Lung microvascular endothelial cell (primary cell): ENCODE measurements around the gene TMEM156. TPM values are rescaled to one million over a fixed set of nuclear protein-coding genes. Genes with fewer than 3 reads are reported as not detected.

ENCODE experiments used
- DNase-seq, 2 donors: peaks; one replicate each; pipeline versions ENCODE4 v3.0.0 to v3.0.0-alpha.2; 2010; ENCODE audit warnings: low read depth in 2 of 2
- total RNA-seq: library from RNA; depleted of rRNA; stranded (reverse); fragments of >200 nt; gene quantifications from 2 replicates; pipeline ENCODE4 v1.2.1, GENCODE V29; 2014

The TMEM156 gene
- total RNA-seq, 1 donor from 2014 or later: under 0.01 TPM

DNA sequence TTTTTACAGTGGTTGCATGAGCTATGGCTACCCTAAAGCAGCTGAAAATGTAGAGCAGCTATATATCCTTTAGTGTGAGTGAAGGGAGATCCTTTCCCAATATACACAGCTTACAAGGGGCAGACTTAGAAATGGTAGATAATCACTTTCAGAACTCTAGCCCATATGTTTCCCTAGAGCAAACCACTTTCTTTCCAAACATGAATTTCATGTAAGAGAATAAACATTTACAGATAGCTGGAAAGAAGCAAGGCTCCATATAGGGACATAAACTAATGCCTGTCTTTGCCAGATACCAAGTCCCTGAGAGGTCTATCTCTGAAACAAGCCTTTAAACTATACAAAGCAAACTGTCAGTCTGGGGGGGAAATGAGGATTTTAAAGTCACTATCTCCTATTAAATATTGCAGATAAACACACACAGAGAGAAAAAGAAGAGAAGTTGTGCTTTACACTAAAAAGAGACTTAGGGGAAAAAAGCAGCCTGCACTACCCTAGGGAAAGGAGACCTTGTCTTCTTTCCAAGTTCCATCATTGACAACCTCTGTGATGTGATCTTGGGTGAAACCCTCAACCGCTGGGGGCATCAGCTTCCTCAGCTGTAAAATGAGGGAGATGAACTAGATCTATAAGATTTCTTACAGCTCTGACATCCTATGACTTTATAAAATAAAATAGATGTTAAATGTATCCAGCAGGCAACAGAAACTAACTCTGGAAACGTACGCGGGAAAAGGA is 73.6 kb downstream of the TMEM156 start:
- DNase-seq: no peak

- DNase-seq: no peak
Measured at GRCh38 chr4:38957893-38958292, 74.3 kb downstream of the TMEM156 start.

- DNase-seq: no peak
Measured at GRCh38 chr4:38957261-38957815, 74.9 kb downstream of the TMEM156 start.

GRCh38 chr4:38955957-38956356 is 76.3 kb downstream of the TMEM156 start:
- no peak for DNase-seq

GRCh38 chr4:38954727-38955126 is 77.5 kb downstream of the TMEM156 start:
- DNase-seq: no peak

DNA sequence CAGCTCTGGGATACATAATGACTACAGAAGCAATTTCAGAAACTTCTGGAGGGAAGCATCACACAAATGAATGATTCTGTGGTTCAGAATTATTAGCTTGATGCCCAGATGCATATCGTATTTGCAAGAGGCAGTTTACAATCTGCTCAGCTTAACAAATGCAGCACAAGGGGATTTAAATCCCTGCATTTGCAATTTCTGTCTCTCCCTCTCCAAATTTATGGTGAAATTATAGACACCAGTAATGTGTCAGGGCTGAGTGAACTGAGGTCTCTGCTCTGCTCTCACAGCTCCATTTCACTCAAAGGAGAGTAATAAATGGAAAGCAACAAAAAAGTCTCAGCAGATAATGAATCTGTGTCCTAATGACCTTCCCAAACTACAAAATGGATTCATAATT is 80.2 kb downstream of the TMEM156 start:
- no peak for DNase-seq

- no peak for DNase-seq
Measured at GRCh38 chr4:38951598-38951997, 80.6 kb downstream of the TMEM156 start.

DNA sequence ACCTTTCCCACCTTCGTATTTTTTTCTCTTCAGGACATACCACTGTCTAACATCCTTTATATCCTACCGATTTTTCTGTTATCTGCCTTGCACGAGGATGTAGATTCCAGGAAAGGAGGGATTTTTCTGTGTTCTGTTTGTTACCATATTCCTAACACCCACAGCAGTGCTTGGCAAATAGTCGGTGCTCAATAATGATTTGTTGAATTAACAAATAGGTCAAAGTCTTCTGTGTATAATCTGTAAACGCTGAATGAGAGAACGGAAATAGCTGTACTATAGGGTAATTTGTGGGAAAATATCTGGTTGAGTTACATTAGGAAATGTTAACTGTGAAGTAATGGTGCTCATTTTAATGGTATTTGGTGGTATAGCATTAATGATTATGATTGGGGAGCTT is 81.5 kb downstream of the TMEM156 start:
- DNase-seq: peak in 1 of 2 donors; percentile 47

DNA sequence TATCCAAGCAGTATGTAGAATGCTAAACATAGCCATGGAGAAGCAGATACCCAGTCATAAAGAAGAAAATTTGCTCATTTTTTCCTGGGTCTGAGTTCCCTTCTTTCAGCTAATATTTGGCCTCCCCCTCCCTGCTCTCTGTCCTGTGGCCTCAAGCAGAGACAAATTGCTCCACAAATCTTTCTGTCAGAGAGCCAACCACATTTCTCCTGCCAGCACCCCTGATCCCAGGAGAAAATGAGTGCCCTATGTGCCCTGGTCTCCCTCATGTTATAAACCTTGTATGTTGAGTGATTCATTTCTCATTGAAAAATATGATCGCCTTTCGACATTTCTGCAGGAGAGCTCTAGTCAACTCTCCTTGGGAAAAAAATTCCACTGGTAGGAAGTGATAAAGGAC is 82.0 kb downstream of the TMEM156 start:
- peak in 1 of 2 donors; percentile 10 for DNase-seq

DNA sequence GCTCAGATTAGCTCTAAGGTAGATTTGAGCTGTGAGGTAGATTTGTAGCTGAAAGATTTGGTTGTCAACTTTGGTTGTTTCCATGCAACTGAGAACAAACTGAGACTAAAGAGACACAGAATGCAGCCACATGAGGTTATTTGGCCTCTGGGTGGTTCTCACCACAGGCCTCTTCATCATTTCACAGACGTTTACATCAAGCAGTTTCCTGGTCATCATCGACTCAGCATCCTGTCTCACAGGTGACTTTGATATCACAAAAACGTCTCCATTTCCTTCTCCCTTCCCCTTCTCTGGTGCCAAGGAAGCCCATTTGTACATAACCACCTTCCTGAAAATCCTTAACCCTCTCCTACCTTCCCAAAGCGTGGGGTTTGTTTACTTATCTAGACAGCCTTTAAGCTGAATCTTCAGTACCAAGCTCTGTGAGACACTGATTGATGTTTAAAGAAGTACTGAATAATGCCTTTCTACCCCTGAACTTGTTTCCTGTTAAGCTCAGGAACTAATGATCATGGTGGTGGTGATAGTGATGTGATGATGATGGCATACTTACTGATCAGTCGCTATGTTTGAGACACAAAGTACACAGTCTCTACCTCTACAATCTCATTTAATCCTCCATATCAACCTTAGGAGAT is 82.7 kb downstream of the TMEM156 start:
- DNase-seq: peak in 1 of 2 donors; percentile 83

- peak in 1 of 2 donors; percentile 64 for DNase-seq
Measured at GRCh38 chr4:38948551-38948950, 83.7 kb downstream of the TMEM156 start.

- no peak for DNase-seq
Measured at GRCh38 chr4:38946919-38947318, 85.3 kb downstream of the TMEM156 start.

DNA sequence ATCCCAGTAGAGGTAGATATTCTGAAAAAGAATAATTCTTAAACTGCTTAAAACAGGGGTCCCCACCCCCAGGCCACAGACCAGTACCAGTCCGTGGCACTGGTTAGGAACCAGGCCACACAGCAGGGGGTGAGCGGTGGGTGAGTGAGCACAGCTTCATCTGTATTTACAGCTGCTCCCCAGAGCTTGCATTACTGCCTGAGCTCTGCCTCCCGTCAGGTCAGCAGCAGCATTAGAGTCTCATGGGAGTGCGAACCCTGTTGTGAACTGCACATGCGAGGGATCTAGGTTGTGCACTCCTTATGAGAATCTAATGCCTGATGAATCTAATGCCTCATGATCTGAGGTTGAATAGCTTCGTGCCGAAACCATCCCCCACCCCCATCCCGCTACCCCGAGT is 87.8 kb downstream of the TMEM156 start:
- DNase-seq: no peak

DNA sequence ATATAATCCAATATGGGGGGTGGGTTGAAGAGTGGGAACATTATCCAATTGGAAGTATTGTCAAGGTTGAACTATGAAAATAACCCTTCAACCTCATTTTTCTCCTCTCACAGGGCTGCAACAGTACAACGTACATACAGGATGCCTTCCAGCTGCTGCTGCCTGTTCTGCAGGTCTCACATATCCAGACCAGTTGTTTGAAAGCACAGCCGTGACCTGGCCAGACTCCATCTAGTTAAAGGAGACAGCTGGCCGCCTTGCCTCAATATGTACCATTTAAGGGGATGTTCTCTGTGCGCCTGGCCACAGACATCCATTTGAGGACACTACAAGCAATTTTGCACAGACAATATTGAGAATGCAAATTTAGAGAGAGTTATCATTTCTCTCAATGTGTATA is 88.9 kb downstream of the TMEM156 start:
- DNase-seq: no peak

- peak in 1 of 2 donors; percentile 34 for DNase-seq
Measured at GRCh38 chr4:38941906-38942305, 90.3 kb downstream of the TMEM156 start.

DNA sequence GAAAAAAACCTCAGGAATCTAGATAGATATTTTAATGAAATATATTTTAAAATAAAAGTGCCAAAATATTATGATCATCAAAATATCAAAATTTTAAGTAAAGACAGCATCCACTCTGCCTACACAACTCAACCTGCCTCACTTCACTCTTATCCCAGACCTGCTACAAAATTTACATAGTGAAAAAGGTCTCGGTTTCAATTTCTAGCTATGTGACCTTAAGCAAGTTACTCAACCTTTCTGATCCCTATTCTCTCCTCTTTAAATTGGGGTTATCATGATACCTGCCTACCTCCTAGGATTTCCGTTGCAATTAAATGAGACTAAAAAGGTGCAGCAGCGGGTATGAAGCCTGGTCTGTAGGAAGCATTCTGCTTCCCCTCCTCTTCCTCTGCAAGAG is 91.7 kb downstream of the TMEM156 start:
- no peak for DNase-seq

GRCh38 chr4:38939165-38939564 is 93.0 kb downstream of the TMEM156 start:
- no peak for DNase-seq

DNA sequence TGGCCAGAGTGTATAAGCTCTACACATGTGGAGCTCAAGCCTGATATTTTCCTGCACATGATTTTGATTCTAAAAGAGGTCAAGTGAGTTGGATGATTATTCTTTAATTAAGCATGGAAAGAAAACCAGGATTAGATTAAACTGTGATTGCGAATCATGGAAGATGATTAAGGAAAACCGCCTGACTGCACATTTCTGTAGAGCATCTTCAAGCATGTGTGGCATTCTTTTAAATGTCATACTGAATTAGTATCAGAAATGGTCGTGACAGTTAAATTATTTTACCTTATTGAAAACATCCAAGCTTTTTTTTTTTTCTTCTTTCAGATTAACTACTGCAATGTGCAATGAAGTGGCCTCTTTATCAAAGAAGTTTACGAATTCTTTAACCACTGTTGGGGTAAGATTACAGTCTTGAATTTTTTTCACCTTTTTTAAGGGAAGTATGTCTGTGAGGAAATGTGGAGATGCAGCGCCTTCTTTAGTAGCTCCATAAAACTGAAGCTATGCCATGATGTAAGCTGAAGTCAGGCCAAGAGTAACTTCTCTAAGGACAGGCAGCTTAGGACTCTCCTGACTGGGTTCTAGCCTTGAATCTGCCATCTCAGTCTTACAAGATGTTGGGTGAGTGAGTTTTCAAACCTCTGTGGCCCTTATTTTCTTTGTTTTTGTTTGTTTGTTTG is 96.7 kb downstream of the TMEM156 start:
- no peak for DNase-seq

DNA sequence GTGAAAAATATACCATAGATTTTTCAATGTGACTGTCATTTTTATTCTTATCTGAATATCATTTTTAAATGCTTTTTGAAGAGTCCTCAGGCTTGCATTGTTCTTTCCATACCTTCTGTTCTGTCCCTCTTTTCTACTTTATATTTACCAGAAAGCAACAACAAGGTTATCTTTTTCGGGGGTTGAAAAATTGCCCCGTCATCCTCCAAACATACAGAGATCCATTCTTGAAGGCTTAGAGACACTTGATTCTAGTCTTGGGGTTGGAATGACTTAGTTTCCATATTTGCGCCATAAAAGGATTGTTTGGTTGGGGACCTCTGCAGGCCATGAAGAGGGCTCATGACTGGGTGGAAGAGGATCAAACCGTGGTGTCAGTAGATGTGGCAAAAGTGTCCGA is 101.1 kb downstream of the TMEM156 start:
- DNase-seq: no peak

DNA sequence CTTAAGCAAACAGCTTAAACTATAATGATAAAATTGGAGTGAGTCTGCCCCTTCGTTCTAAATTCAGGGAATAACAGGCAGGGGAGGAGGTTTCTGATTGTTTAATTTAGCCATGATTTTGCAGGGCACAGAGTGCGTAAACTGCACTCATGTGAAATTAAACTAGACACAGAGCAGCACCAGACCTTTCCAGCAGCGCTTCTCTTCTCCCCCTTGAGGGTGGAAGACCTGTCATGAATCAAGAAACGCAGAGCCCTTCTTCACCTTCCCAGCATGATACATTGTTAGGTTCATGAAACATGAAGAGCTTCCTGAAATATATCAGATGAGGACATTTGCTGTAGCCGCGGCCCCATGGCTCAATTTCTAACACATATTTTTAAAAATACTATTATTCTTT is 101.5 kb downstream of the TMEM156 start:
- DNase-seq: no peak

GRCh38 chr4:38930204-38930603 is 102.0 kb downstream of the TMEM156 start:
- DNase-seq: no peak

DNA sequence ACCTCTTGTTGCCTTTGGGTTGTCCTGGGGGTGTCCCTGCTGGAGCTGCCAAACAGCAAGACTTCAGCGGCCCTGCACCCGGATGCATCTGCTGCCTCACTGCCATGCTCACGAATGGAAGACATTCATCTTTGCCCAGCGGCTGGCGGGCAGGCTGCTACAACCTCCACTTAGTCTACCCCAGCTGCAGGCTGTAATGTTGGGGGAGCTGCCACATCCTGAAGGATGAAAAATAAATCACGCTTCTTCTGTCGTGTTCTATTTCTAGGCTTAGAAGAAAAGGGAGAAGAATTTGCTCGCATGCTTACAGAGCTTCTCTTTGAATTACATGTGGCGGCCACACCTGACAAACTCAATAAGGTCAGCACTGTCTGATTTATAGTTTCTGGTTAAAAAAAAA is 103.2 kb downstream of the TMEM156 start:
- DNase-seq: no peak
